Activated CD8-positive, alpha-beta memory T cell treated with anti-CD3 and anti-CD28 coated beads, Interleukin-2, amount 10 ng/mL, durations not matched to agents 7 days and 5 days (primary cell): ENCODE results near the gene AKR1C3. TPM values are rescaled to one million over a fixed set of nuclear protein-coding genes. Genes with fewer than 3 reads are reported as not detected.
"Not testable (repeated sequence)": the region's sequence is repeated elsewhere in the genome, so short reads cannot be mapped to it uniquely, and the experiment has no call there.

Experiments used
- ATAC-seq: fragments of 150-1000 bp; cut with Tn5 transposase; one replicate; pipeline ENCODE4 v1.10.0; 2021; ENCODE audit warnings: moderate library complexity
- CTCF ChIA-PET: fragments of 350-600 bp; sonication (Branson Sonifier 250); formaldehyde crosslinking; loops from one replicate; lab custom pipeline; 2021; ENCODE audit warnings: antibody characterized with exemption; lab: Charles Lee
- DNase-seq: peaks from one replicate; pipeline ENCODE4 v3.0.0-alpha.2; 2020
- H3K27ac Mint-ChIP-seq: one replicate; pipeline ENCODE4 v1.8.0; 2021; ENCODE audit warnings: mild to moderate bottlenecking, mixed read lengths
- H3K27me3 Mint-ChIP-seq: one replicate; pipeline ENCODE4 v1.8.0; 2021; ENCODE audit warnings: mixed read lengths
- H3K36me3 Mint-ChIP-seq: one replicate; pipeline ENCODE4 v1.8.0; 2021; ENCODE audit warnings: mild to moderate bottlenecking, mixed read lengths
- H3K4me1 Mint-ChIP-seq: one replicate; pipeline ENCODE4 v1.8.0; 2021; ENCODE audit warnings: mixed read lengths
- H3K4me3 Mint-ChIP-seq: one replicate; pipeline ENCODE4 v1.8.0; 2021; ENCODE audit warnings: mild to moderate bottlenecking, moderate library complexity, mixed read lengths
- H3K9me3 Mint-ChIP-seq: one replicate; pipeline ENCODE4 v1.8.0; 2022; ENCODE audit warnings: low read depth, mixed read lengths
- total RNA-seq, 2 experiments: library from RNA; stranded (reverse); gene quantifications; one replicate each; pipeline ENCODE4 v1.2.3, GENCODE V29; 2021

AKR1C3 gene
- total RNA-seq, 2 experiments from 2014 or later: 0.68 to 0.88 TPM

DNA sequence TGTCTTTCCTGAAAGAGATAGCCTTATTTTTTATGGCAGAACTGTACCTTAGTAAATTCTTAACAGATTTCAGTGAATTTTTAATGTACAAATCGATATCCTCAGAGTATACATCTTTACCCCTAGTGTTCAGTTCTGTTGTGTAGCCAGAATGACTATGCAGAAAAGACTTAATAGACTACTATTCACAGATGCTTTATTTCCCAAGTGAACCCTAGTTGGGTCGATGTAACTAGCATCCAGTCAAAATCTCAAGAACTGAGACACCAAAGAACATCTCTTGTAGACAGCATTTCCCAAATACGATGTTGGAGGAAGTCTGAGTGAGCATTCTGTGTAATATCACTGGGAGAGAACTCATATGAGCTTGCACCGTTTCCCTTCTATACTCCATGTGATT, 1.5 kb downstream of the AKR1C3 start:
- Mint-ChIP-seq H3K27ac (no peak overlapping the region), H3K36me3 (no peaks in the 10 kb centered on the region), H3K4me1 (no peaks in the 10 kb centered on the region), H3K9me3 (no peaks in the 10 kb centered on the region), H3K27me3 (peaks cover 5% of the 10 kb centered on the region), H3K4me3 (no peak overlapping the region)
- no peak for ATAC-seq
- CTCF ChIA-PET: interaction anchor here (1.0 kb wide), 1 partner anchor 288 kb away, joined by 3 read pairs; no protein-coding TSS in a partner anchor
- DNase-seq: no peak

DNA sequence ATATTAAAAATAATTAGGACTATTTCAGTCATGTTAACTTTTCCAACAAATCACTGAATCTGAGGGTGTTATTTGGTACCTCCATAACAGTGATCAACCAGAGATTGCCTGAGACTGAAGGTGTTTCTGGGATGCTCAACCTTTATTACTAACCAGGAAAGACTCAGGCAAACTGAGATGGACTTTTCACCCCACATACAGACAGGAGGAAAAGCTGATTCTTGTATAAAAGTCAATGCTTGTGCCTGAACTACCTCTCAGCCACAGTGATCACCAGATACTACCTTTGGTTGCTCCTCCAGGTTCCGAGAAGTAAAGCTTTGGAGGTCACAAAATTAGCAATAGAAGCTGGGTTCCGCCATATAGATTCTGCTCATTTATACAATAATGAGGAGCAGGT, 1.9 kb downstream of the AKR1C3 start:
- CTCF ChIA-PET: interaction anchor here (1.0 kb wide), 1 partner anchor 287 kb away, joined by 3 read pairs; no protein-coding TSS in a partner anchor
- H3K9me3 Mint-ChIP-seq: no peaks in the 10 kb centered on the region

DNA sequence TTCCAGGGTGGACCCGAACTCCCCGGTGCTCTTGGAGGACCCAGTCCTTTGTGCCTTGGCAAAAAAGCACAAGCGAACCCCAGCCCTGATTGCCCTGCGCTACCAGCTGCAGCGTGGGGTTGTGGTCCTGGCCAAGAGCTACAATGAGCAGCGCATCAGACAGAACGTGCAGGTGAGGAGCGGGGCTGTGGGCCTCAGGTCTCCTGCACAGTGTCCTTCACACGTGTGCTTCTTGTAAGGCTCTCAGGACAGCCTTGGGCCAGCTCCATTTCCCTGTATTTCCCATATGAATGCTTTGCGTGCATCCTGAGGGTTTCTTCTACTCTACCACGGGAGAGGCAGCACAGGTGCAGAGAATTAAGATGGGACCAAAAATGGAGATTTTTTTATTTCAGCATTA, 8.3 kb downstream of the AKR1C3 start:
- CTCF ChIA-PET, H3K9me3 Mint-ChIP-seq, H3K4me3 Mint-ChIP-seq, H3K27me3 Mint-ChIP-seq, H3K27ac Mint-ChIP-seq, ATAC-seq, H3K36me3 Mint-ChIP-seq, DNase-seq, H3K4me1 Mint-ChIP-seq: not testable (repeated sequence)

More for the DNA sequence above, 1.9 kb downstream of the AKR1C3 start:
- H3K4me3 Mint-ChIP-seq: no peak overlapping the region
- H3K27ac Mint-ChIP-seq: no peak overlapping the region
- H3K27me3 Mint-ChIP-seq: peaks cover 5% of the 10 kb centered on the region
- ATAC-seq (no peak), DNase-seq (no peak)
- H3K4me1 Mint-ChIP-seq: no peaks in the 10 kb centered on the region
- no peaks in the 10 kb centered on the region for H3K36me3 Mint-ChIP-seq

DNA sequence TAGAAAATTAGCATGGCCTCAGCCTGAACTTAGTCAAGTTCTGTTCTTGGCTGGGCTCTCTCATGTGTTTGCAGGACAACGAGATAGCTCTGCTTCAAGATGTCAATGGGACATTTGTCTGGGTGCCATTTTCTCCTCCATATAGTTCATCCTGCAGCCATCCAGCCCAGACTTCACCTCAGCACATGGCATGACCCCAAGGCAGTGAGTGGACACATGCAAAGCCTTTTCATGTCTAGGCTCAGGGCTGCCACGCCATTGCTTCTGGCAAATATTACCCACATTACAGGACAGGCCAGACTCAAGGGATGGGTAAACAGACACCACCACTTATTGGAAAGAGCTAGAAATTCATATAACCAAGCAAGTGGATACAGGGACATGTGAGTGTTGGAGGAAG, 9.3 kb downstream of the AKR1C3 start:
- Mint-ChIP-seq H3K4me3 (no peak overlapping the region), H3K36me3 (no peaks in the 10 kb centered on the region), H3K27me3 (no peaks in the 10 kb centered on the region), H3K4me1 (no peaks in the 10 kb centered on the region), H3K27ac (no peak overlapping the region), H3K9me3 (no peaks in the 10 kb centered on the region)
- CTCF ChIA-PET: no interaction called here
- DNase-seq: no peak
- ATAC-seq: no peak

DNA sequence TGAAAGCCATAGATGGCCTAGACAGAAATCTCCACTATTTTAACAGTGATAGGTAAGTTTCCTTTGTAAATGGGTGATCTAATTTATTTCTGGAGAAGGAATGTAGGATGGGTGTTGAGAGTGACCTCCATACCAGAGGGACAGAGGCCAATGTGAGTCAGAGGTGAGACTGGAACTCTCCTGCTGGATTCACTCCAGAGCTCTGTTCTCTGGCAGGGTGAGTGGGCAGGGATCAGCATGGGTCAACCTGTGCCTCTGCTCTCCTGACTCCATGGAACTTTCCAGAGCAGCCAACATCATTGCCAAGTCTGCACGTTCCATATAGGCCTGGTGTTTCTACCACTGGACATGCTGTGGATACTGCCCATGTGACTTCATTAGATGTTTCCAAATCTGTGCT, 11.4 kb downstream of the AKR1C3 start:
- Mint-ChIP-seq H3K4me3 (no peak overlapping the region), H3K27ac (no peak overlapping the region), H3K9me3 (peaks cover 3% of the 10 kb centered on the region), H3K4me1 (no peaks in the 10 kb centered on the region), H3K27me3 (no peaks in the 10 kb centered on the region), H3K36me3 (no peaks in the 10 kb centered on the region)
- no peak for DNase-seq
- no peak for ATAC-seq
- CTCF ChIA-PET: no interaction called here

DNA sequence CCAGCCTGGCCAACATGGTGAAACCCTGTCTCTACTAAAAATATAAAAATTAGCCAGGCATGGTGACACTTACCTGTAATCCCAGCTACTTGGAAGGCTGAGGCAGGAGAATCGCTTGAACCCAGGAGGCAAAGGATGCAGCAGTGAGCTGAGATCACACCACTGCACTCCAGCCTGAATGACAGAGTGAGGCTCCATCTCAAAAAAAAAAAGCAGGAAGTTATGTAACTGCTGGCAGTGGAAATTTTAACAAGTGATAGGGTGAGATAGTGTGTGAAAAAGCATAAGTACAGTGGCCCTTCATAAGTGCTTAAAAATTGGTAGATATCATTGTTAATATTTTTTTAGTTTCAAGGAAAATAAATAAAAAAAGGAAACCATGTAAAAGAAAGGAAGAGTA, 12.3 kb downstream of the AKR1C3 start:
- CTCF ChIA-PET: interaction anchor here (0.5 kb wide), 1 partner anchor 21 kb away, joined by 4 read pairs; no protein-coding TSS in a partner anchor
- Mint-ChIP-seq H3K9me3 (peaks cover 3% of the 10 kb centered on the region), H3K4me3 (no peak overlapping the region), H3K27ac (no peak overlapping the region), H3K36me3 (no peaks in the 10 kb centered on the region), H3K27me3 (no peaks in the 10 kb centered on the region), H3K4me1 (no peaks in the 10 kb centered on the region)
- no peak for ATAC-seq
- DNase-seq: no peak

DNA sequence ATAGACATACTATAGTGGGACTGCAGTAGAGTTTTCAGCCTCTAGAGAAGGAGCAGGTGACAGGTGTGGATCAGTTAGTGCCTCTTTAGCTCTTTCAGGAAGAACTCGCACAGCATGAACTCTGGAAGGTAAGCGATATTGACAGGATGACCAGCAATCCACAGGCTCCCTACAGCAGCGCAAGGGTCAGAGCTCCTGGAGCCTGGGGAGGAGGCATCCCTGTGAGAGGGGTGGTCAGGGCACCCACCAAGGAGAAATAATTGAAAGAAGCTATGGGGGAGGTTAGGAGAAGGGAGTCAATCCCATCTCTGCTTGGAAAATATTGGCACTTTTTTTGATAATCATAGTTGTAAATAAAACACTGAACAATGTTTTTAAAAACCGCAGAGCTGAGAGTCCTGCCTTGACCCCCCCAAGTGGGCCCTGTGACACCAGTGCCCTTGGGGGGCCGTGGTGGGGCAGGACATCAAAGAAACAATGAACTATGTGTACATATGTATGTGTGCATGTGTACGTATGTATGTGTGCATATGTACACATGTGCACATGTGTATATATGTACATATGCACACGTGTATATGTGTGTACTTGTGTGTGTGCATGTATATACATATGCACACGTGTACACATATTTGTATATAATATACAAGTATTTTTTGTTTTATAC, 13.8 kb downstream of the AKR1C3 start:
- Mint-ChIP-seq H3K36me3 (no peaks in the 10 kb centered on the region), H3K9me3 (peaks cover 3% of the 10 kb centered on the region), H3K27ac (no peak overlapping the region), H3K4me1 (no peaks in the 10 kb centered on the region), H3K27me3 (no peaks in the 10 kb centered on the region), H3K4me3 (no peak overlapping the region)
- CTCF ChIA-PET: no interaction called here
- ATAC-seq (no peak), DNase-seq (no peak)

DNA sequence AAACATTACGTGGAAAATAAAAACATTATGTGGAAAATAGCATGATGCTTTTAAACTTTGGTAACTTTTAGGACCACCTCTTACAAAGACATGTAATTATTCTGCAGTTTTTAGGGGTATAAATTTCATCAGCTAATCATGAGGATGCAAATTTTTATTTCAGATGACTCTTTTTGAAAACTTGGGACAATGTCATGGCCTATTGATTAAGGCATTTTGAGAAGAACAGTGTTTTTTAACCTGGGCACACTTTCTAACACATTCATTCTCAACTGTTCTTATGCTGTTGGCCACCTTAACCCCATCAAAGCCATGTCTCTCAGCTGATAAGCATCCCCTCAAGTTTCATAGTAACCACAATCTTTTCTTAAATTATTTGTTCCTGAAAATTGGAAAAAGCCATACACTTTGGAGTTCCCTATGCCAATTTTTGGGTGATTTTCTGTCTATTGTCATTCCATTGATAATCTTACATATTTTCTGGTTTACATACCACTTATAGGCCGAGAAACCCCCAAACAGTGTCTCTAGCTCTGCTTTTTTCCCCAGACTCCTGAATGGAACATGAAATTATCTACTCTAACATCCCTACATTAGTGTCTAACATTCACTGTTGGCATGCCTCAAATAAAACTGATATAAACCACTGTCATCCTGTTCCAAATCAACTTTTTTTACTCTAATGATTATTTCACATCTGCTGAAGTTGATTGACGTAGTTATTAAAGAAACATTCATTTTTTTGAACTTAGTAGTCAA, 14.6 kb downstream of the AKR1C3 start:
- H3K27ac Mint-ChIP-seq: no peak overlapping the region
- CTCF ChIA-PET: no interaction called here
- peaks cover 3% of the 10 kb centered on the region for H3K9me3 Mint-ChIP-seq
- DNase-seq (no peak), ATAC-seq (no peak)
- H3K4me1 Mint-ChIP-seq: no peaks in the 10 kb centered on the region
- H3K27me3 Mint-ChIP-seq: no peaks in the 10 kb centered on the region
- H3K36me3 Mint-ChIP-seq: no peaks in the 10 kb centered on the region
- no peak overlapping the region for H3K4me3 Mint-ChIP-seq

DNA sequence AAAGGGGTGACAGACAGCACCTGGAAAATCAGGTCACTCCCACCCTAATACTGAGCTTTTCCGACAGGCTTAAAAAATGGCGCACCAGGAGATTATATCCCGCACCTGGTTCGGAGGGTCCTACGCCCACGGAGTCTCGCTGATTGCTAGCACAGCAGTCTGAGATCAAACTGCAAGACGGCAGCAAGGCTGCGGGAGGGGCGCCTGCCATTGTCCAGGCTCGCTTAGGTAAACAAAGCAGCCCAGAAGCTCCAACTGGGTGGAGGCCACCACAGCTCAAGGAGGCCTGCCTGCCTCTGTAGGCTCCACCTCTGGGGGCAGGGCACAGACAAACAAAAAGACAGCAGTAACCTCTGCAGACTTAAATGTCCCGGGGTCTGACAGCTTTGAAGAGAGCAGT, 15.6 kb downstream of the AKR1C3 start:
- H3K4me1 Mint-ChIP-seq, ATAC-seq, H3K27me3 Mint-ChIP-seq, H3K9me3 Mint-ChIP-seq, H3K36me3 Mint-ChIP-seq, DNase-seq, H3K4me3 Mint-ChIP-seq, CTCF ChIA-PET, H3K27ac Mint-ChIP-seq: not testable (repeated sequence)

DNA sequence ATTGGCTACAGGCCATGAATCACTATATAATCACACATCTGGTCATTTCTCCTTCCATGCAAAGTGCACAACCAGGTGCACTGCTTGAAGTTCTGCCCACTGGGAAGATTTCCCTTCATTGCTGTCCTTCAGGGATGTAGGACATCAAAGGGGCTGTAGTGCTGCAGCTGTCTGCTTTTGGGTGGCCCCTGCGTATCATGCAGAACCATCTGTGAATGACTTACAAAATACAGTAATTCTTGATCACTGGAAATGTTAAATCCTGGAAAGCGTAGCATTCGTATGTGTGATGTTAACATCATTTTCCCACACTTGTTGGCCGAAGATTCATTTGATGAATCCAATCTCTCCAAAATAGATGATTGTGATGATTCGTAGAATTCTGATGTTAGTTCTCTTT, 22.4 kb downstream of the AKR1C3 start:
- no peak overlapping the region for H3K4me3 Mint-ChIP-seq
- ATAC-seq (no peak), DNase-seq (no peak)
- H3K36me3 Mint-ChIP-seq: no peaks in the 10 kb centered on the region
- no peaks in the 10 kb centered on the region for H3K9me3 Mint-ChIP-seq
- H3K27me3 Mint-ChIP-seq: no peaks in the 10 kb centered on the region
- H3K4me1 Mint-ChIP-seq: no peaks in the 10 kb centered on the region
- CTCF ChIA-PET: no interaction called here
- no peak overlapping the region for H3K27ac Mint-ChIP-seq

DNA sequence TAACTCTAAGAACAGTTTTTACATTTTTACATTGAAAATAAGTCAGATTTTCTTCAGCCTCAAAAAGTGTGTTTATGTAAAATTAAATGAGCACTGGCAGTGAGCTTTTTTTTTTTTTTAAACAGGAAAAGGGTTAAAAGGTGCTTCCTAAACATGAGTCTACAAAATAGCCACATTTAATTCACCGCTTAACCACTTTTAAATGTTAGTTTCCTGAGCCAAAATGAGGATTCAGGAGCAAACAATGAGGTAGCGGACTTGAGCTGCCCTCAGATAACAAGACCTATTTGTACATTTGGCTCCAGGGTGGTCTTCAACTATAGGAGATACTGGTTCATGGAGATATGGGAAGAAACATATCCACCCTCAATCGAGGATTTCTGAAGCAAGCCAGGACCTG, 22.8 kb downstream of the AKR1C3 start:
- H3K9me3 Mint-ChIP-seq: no peaks in the 10 kb centered on the region
- CTCF ChIA-PET: no interaction called here
- no peaks in the 10 kb centered on the region for H3K36me3 Mint-ChIP-seq
- H3K27ac Mint-ChIP-seq: no peak overlapping the region
- no peaks in the 10 kb centered on the region for H3K27me3 Mint-ChIP-seq
- DNase-seq: no peak
- no peak for ATAC-seq
- H3K4me3 Mint-ChIP-seq: no peak overlapping the region
- H3K4me1 Mint-ChIP-seq: no peaks in the 10 kb centered on the region

DNA sequence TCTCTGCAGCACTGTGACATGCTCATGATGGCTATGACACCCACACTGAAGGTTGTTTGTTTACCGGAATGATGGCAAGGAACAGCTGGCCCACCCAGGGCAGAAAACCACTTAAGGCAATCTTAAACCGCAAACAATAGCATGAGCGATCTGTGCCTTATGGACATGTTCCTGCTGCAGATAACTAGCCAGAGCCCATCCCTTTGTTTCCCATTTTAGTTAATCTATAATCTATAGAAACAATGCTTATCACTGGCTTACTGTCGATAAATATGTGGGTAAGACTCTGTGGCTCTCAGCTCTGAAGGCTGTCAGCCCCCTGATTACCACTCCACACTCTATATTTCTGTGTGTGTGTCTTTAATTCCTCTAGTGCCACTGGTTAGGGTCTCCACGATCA, 25.8 kb downstream of the AKR1C3 start:
- ATAC-seq, H3K27ac Mint-ChIP-seq, H3K36me3 Mint-ChIP-seq, H3K4me3 Mint-ChIP-seq, CTCF ChIA-PET, H3K9me3 Mint-ChIP-seq, DNase-seq, H3K27me3 Mint-ChIP-seq, H3K4me1 Mint-ChIP-seq: not testable (repeated sequence)

DNA sequence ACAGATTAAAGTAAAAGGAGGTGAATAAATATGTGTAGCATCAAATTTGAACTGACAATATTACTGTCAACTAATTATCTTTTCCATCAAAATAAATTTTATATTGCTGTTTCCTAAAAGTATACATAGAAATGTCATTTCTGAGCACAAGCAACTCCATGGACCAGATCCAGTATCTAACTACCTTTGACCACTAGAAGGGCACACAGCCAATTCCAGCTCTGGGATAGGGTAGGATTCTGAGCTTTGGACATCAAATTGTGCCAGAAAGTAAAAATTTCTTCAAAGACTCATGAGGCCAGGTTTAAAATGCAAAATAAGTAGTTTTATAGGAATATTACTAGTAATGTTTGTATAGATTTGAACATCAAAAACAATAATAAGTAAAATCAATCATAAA, 29.7 kb downstream of the AKR1C3 start:
- CTCF ChIA-PET: no interaction called here
- no peak overlapping the region for H3K27ac Mint-ChIP-seq
- H3K36me3 Mint-ChIP-seq: no peaks in the 10 kb centered on the region
- no peak for DNase-seq
- H3K27me3 Mint-ChIP-seq: no peaks in the 10 kb centered on the region
- no peak overlapping the region for H3K4me3 Mint-ChIP-seq
- ATAC-seq: no peak
- H3K4me1 Mint-ChIP-seq: no peaks in the 10 kb centered on the region
- no peaks in the 10 kb centered on the region for H3K9me3 Mint-ChIP-seq
